ENCODE data around the gene CYB5A.

DNA sequence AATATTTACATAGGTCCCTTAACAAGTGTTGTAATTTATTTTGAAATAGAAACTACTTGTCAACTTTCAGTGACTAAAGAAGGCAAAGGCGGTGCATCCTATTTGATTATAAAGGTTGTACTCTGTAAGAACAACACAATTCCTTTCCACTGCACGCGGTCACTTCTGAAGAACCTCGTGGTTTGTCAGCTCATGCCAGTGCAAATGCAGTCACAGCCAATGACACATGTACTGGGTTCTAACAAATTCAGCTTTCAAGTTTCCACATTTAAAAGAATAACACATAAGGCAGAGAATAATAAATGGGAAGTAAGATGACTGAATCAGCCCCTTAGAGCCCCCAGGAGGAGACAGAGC is 39.7 kb downstream of the CYB5A start:
- no peak for TF ChIP-seq CTCF (IDR thresholded peaks at IDR 0.05)
- no peak for TF ChIP-seq ZFX (IDR thresholded peaks at IDR 0.05; ENCODE audit: borderline replicate concordance)

Data from 22Rv1 (cell line).